Ovary (tissue), 9 donors: ENCODE results near the gene TMEM221. TPM values are rescaled to one million over a fixed set of nuclear protein-coding genes. Genes with fewer than 3 reads are reported as not detected.

Source experiments
- DNase-seq, 5 donors: peaks; one replicate each; pipeline ENCODE4 v3.0.0-alpha.2; 2019 to 2020
- H3K27ac ChIP-seq, 2 donors: fragments of 200-600 bp; one replicate each; pipeline versions ENCODE4 v1.5.1 to v1.8.0; 2019 to 2022
- H3K27me3 ChIP-seq: fragments of 200-600 bp; one replicate; pipeline ENCODE4 v1.8.0; 2022
- H3K36me3 ChIP-seq: fragments of 200-600 bp; sonication (generic); one replicate; pipeline ENCODE4 v1.5.1; 2019
- H3K4me1 ChIP-seq: one replicate; pipeline ENCODE4 v1.8.1; 2013; ENCODE audit warnings: mild to moderate bottlenecking, moderate library complexity; ENCODE audit not compliant: insufficient read depth
- H3K4me3 ChIP-seq: fragments of 200-600 bp; sonication (generic); one replicate; pipeline ENCODE4 v1.5.1; 2017
- H3K9me3 ChIP-seq, 2 donors: fragments of 200-600 bp in 1 of 2; sonication (generic) in 1 of 2; one replicate each; pipeline versions ENCODE4 v1.5.1 to v1.8.1; 2013 to 2019; ENCODE audit warnings: mild to moderate bottlenecking in 1 of 2, moderate library complexity in 1 of 2
- EP300 ChIP-seq: sonication (generic); formaldehyde crosslinking; IDR thresholded peaks from one replicate; pipeline ENCODE4 v1.6.1; 2017; ENCODE audit warnings: antibody characterized with exemption
- POLR2A ChIP-seq: fragments of 450-650 bp; IDR thresholded peaks from one replicate; pipeline ENCODE4 v1.6.1; 2017; ENCODE audit warnings: antibody characterized with exemption, mild to moderate bottlenecking, moderate library complexity
- WGBS, 3 donors: extraction: QIAGEN DNeasy Blood & Tissue Kit in 1 of 3; methylation state at CpG; one replicate each; pipeline versions ENCODE4 v1.1.5 to v1.1.7; 2013 to 2017; 5-methylcytosine and 5-hydroxymethylcytosine counted together
- intact Hi-C, 4 donors: fragments of 100-400 bp; cut with DNase I; formaldehyde crosslinking; loops; one replicate each; pipeline versions ENCODE4 v1.11.0 to v1.15.1; 2022 to 2023
- polyA plus RNA-seq, 2 donors: library from polyadenylated mRNA; stranded (reverse); fragments of 200-250 nt in 1 of 2; fragments of 350-450 nt in 1 of 2; fragmentation: Illumina TruSeq in 1 of 2; extraction: RNeasy Lipid Tissue Mini Kit (QIAGEN cat#74804) in 1 of 2; gene quantifications; one replicate each; pipeline ENCODE4 v1.2.3, GENCODE V29; 2013 to 2014
- total RNA-seq, 7 donors: library from RNA; depleted of rRNA in 2 of 7; stranded (reverse); fragments of >200 nt in 2 of 7; fragmentation: NEBNext Ultra II Directional in 3 of 7; extraction: Animal tissue kit (Norgen Biotek cat#: 25700) in 3 of 7; gene quantifications; one replicate each; pipeline versions ENCODE4 v1.1.0 to v1.2.4, GENCODE V29; 2016 to 2023
- TF ChIP-seq, protein P1 (sequence below), 3 donors: fragments of 450-650 bp in 2 of 3; fragments of 200-600 bp in 1 of 3; IDR thresholded peaks; one replicate each; pipeline versions ENCODE4 v1.5.1 to v1.8.0; 2016 to 2022; ENCODE audit warnings: antibody characterized with exemption in 3 of 3, mild to moderate bottlenecking in 1 of 3
- donor health status: DM: no; HTN: no; CAD: no; lungs with moderate emphysema.
- donor health status: DM: no; HTN: no; CAD: no.
- donor health status: Bipolar disorder and iron deficiency.
- donor health status: DM: yes; HTN: yes; CAD: no.
- donor health status: DM: no; HTN: no; CAD: no.
- donor health status: DM: yes; HTN: yes; CAD: no.

TMEM221 gene
- total and polyA plus RNA-seq, 9 donors: 1.4 to 14.1 (median 6.5) TPM

- DNase-seq: peak in 2 of 5 donors; percentile 52 to 59
- H3K36me3 ChIP-seq: no peaks in the 10 kb centered on the region
- no peak overlapping the region for H3K4me3 ChIP-seq
- TF ChIP-seq, protein P1, sequence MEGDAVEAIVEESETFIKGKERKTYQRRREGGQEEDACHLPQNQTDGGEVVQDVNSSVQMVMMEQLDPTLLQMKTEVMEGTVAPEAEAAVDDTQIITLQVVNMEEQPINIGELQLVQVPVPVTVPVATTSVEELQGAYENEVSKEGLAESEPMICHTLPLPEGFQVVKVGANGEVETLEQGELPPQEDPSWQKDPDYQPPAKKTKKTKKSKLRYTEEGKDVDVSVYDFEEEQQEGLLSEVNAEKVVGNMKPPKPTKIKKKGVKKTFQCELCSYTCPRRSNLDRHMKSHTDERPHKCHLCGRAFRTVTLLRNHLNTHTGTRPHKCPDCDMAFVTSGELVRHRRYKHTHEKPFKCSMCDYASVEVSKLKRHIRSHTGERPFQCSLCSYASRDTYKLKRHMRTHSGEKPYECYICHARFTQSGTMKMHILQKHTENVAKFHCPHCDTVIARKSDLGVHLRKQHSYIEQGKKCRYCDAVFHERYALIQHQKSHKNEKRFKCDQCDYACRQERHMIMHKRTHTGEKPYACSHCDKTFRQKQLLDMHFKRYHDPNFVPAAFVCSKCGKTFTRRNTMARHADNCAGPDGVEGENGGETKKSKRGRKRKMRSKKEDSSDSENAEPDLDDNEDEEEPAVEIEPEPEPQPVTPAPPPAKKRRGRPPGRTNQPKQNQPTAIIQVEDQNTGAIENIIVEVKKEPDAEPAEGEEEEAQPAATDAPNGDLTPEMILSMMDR (IDR thresholded peaks at IDR 0.05): no peak
- no peak for TF ChIP-seq EP300
- no peak for TF ChIP-seq POLR2A
- intact Hi-C loops: loop anchor here in 1 of 4 donors (5.0 kb wide), 1 partner anchor 531 kb away; no protein-coding TSS in a partner anchor
- H3K27ac ChIP-seq: no peak overlapping the region
- no peaks in the 10 kb centered on the region for H3K27me3 ChIP-seq
- WGBS, 3 donors: 65 to 69% (median 65%) methylated on average over 31 of the region's 31 CpGs
- no peaks in the 10 kb centered on the region for H3K4me1 ChIP-seq
- no peaks in the 10 kb centered on the region for H3K9me3 ChIP-seq
Measured at GRCh38 chr19:17488593-17489391, 40.3 kb upstream of the TMEM221 start.

GRCh38 chr19:17487284-17488121, 39.0 kb upstream of the TMEM221 start:
- Histone ChIP-seq H3K4me1 (no peaks in the 10 kb centered on the region), H3K27ac (no peak overlapping the region), H3K36me3 (no peaks in the 10 kb centered on the region), H3K27me3 (no peaks in the 10 kb centered on the region), H3K9me3 (no peaks in the 10 kb centered on the region), H3K4me3 (no peak overlapping the region)
- DNase-seq: no peak
- WGBS, 3 donors: 62 to 73% (median 64%) methylated on average over 18 of the region's 18 CpGs
- intact Hi-C loops: loop anchor here in 1 of 4 donors (5.0 kb wide), 1 partner anchor 530 kb away; no protein-coding TSS in a partner anchor
- TF ChIP-seq, protein P1 (IDR thresholded peaks at IDR 0.05): no peak
- no peak for TF ChIP-seq EP300
- no peak for TF ChIP-seq POLR2A

DNA sequence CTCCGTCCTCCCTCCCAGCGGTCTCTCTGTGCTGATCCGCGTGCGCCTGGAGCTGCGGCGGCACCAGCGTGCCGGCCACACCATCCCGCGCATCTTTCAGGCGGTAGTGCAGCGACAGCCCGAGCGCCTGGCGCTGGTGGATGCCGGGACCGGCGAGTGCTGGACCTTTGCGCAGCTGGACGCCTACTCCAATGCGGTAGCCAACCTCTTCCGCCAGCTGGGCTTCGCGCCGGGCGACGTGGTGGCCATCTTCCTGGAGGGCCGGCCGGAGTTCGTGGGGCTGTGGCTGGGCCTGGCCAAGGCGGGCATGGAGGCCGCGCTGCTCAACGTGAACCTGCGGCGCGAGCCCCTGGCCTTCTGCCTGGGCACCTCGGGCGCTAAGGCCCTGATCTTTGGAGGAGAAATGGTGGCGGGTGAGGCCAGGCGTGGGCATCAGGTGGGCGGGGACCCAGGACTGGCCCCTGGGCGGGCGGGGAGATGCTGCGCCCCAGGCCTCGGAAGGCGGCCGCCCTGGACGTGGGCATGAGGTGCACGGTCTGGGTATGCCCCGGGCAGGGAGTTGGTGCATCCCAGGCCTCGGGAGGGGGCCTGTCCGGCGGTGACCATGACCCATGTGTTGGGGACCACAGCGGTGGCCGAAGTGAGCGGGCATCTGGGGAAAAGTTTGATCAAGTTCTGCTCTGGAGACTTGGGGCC, 38.2 kb upstream of the TMEM221 start:
- H3K4me1 ChIP-seq: no peaks in the 10 kb centered on the region
- no peaks in the 10 kb centered on the region for H3K36me3 ChIP-seq
- TF ChIP-seq EP300: no peak
- no peak overlapping the region for H3K27ac ChIP-seq
- no peaks in the 10 kb centered on the region for H3K9me3 ChIP-seq
- DNase-seq: no peak
- WGBS, 3 donors: 94% methylated on average over 52 to 58 of the region's 58 CpGs
- H3K4me3 ChIP-seq: no peak overlapping the region
- no peaks in the 10 kb centered on the region for H3K27me3 ChIP-seq
- intact Hi-C loops: loop anchor here in 1 of 4 donors (5.0 kb wide), 1 partner anchor 529 kb away; no protein-coding TSS in a partner anchor

- no peaks in the 10 kb centered on the region for H3K9me3 ChIP-seq
- H3K4me3 ChIP-seq: no peak overlapping the region
- intact Hi-C loops: loop anchor here in 1 of 4 donors (5.0 kb wide), 1 partner anchor 527 kb away; no protein-coding TSS in a partner anchor
- H3K27me3 ChIP-seq: no peaks in the 10 kb centered on the region
- 87 to 93% (median 89%) methylated on average over 6 of the region's 6 CpGs for WGBS, 3 donors
- H3K4me1 ChIP-seq: peaks cover 2% of the 10 kb centered on the region
- TF ChIP-seq EP300 (no peak), POLR2A (no peak)
- TF ChIP-seq, protein P1 (IDR thresholded peaks at IDR 0.05): no peak
- H3K36me3 ChIP-seq: no peaks in the 10 kb centered on the region
- DNase-seq: no peak
- H3K27ac ChIP-seq: no peak overlapping the region
Measured at GRCh38 chr19:17484520-17485185, 36.2 kb upstream of the TMEM221 start.
